ENCODE measurements around the gene MRPL2.

MRPL2 gene

GRCh38 chr6:43016943-43017334 lies 42.3 kb downstream of the MRPL2 start:
- no peak for DNase-seq

GRCh38 chr6:43016176-43016942 lies 42.9 kb downstream of the MRPL2 start:
- DNase-seq, result no peak

GRCh38 chr6:43014434-43014909 lies 44.8 kb downstream of the MRPL2 start:
- no peak for DNase-seq

GRCh38 chr6:43013843-43014433 lies 45.3 kb downstream of the MRPL2 start, which contains the start of the genes KLHDC3 and MEA1:
Gene KLHDC3 (plus strand): TSS chr6:43014249. CDS start chr6:43017193, 2,944 bp downstream.
Gene MEA1 (minus strand): TSS chr6:43013946. CDS start chr6:43013813, 133 bp downstream.
- DNase-seq, result peak; percentile 96 to 99

- no peak for DNase-seq
Measured at GRCh38 chr6:43013097-43013842, 46.0 kb downstream of the MRPL2 start.

- no peak for DNase-seq
Measured at GRCh38 chr6:43012364-43012763, 46.9 kb downstream of the MRPL2 start.

- no peak for DNase-seq
Measured at GRCh38 chr6:43011207-43011606, 48.0 kb downstream of the MRPL2 start.

GRCh38 chr6:43009124-43009523 lies 50.1 kb downstream of the MRPL2 start:
- peak; percentile 20 to 30 for DNase-seq

- no peak for DNase-seq
Measured at GRCh38 chr6:43007126-43007525, 52.1 kb downstream of the MRPL2 start.

GRCh38 chr6:43006251-43006650 lies 53.0 kb downstream of the MRPL2 start:
- DNase-seq, result no peak

GRCh38 chr6:43005844-43006243 lies 53.4 kb downstream of the MRPL2 start:
- no peak for DNase-seq

Measured in stimulated activated CD4-positive, alpha-beta T cell treated with anti-CD3 and anti-CD28 coated beads, Interleukin-4, amount 100 ng/mL, for 4 hours (primary cell).